Renal pelvis (tissue), 4 donors: Measurements from ENCODE around the gene WWC1. TPM values are rescaled to one million over a fixed set of nuclear protein-coding genes. Genes with fewer than 3 reads are reported as not detected.
"Not testable (repeated sequence)": the region's sequence is repeated elsewhere in the genome, so short reads cannot be mapped to it uniquely, and the experiment has no call there.

Experiments used
- DNase-seq: peaks from one replicate; pipeline ENCODE4 v3.0.0-alpha.2; 2013
- polyA plus RNA-seq, 3 donors: library from polyadenylated mRNA; unstranded; fragments of 120-200 nt; gene quantifications; one replicate each; pipeline ENCODE4 v1.2.1, GENCODE V29; 2013; ENCODE audit not compliant: insufficient read length in 3 of 3

The WWC1 gene
- polyA plus RNA-seq, 3 donors, result 75.6 to 99.8 (median 77.3) TPM

DNA sequence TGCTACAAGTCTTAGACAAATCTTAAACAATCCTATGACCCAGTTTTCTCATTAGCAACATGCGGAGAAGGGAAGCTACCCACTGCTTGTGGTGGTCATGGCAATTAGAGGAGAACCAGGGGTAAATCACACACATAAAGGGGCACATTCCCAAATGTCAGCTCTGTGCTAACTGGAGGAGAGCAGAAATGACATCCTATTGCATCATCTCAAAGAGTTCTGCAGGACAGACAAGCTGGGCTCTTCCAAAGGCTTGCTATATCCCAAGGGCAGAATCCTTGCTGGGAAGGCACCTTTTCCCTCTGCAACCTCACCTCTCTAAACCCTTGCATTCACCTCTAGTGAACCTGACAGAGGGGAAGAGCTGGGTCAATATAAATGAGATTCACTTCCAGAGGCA, 17.0 kb upstream of the WWC1 start:
- DNase-seq, result no peak

GRCh38 chr5:168275940-168276339, 15.5 kb upstream of the WWC1 start:
- no peak for DNase-seq

DNA sequence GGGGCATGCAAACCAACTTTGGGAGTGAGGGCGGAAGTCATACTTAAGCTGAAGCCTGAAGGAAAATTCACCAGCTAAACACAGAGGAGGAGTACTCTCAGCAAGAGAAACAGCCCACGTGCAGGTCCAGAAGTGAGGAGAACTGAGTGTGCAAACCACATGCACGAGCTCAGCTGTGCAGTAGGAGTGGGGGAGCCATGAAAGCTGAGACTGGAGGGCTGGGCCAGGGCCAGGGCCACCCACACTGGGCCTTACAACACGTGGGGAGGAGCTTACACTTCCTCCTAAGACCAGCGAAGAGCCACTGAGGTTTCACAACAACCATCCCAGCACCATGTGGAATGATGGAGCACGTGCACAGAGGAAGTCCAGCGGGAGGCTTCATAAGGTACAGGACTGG, 9.3 kb upstream of the WWC1 start:
- DNase-seq, result no peak

- no peak for DNase-seq
Measured at GRCh38 chr5:168284809-168285208, 6.6 kb upstream of the WWC1 start.

DNA sequence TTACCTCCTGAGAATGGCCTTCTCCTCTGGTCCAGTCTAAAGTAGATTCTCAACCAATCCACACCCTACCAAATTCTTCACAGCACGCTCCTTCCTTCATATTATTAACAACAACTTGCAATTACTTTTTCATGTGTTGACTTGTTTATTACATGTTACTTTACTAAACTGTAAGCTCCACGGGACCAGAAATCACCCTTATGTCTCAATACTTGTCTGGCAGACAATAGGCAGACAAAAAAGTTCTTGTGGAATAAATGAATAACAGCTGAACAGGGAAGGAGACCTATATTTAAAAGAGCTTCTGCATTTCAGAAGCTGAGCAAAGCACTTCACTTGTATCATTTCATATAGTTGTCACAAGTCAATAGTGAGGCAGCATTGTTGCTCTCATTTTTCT, 5.7 kb upstream of the WWC1 start:
- no peak for DNase-seq

DNA sequence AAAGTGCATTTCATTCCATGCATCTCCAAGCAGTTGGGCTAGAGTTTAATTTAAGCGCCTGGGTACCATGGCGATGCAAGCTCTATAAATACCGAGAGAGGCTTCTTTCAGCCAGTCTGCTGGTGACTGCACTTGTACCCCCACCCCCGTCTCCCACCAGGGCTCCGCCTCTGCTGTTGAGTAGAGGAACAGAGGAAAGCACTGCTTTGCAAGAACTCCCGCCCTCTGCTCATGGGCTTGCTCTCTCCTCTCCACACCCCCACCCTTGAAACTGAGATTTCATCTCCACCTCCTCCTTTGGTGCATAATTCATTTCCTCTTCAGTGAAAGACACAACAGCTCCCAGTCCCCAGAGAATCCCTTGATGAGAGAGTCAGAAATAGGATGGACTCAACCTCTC, 5.1 kb upstream of the WWC1 start:
- no peak for DNase-seq

DNA sequence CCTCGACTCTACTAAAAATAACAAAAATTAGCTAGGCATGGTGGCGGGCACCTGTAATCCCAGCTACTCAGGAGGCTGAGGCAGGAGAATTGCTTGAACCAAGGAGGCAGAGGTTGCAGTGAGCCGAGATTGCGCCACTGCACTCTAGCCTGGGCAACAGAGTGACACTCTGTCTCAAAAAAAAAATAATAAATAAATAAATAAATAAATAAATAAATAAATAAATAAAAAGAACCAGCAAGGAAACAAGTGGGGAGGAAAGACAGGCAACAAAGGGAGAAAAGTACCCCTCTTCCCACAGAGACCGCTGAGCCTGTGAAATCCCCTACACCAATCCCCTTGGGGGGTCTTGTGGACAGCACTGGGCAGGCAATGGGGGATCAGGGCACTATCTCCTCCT, 4.6 kb upstream of the WWC1 start:
- not testable (repeated sequence) for DNase-seq

DNA sequence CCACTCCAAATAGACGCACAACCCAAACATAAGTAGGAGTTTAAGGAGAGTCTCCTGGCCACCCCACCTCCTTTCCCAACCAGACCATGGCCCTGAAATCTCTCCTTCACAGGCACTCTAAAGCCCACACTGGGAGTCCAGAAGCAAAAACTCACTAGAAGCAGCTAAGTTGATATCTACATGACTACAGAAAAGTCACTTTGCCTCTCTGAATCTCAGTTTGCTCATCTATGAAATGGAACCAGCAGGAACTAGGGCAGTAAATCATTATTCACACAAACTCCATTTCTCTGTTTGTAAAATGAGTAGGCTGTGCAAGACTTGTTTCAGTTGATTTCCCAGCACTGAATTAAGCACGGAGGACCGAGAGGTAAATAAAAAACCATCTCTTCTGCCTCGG, 4.1 kb upstream of the WWC1 start:
- DNase-seq, result no peak

DNA sequence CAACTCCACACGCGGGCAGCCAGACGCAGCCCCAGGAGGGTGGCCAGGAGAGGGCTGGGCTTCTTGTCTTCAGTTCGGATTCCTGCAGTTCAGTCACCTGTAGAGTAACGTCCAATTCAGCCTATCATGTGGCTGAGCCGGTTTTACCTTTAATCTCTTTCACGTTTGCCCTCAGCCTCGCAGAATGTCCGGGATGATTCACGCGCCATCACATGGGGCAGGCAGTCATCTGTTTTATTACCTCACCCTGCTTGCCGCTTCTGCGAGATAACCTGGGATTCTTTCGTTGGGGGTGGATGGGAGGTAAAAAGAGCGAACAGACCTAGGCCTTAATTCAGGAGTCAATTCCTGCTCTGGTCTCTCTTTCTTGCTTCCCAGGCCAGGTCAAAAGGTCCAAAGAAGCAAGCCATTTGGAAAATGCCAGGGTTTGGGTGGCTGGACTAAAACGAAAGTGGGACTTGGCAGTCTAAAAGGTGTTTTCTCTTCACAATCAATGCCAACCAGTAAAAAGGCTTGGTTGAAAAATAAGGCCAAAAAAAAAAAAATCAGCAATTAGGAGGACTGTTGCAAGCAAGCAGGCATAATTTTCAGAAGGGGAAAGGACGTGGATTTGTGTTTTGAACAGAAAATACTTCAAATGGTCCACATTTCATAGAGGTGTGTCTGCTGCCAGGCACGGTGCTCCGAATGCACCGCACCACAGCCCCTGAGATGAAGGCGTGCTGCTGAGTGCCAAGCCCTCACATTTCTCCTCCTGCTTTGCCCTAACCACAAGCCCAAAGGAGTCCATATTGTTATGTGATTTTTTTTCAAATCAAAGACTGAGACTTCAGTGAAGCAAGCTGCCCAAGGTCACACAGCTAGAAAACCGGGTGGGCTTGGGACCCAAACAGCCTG, 2.8 kb upstream of the WWC1 start:
- no peak for DNase-seq

DNA sequence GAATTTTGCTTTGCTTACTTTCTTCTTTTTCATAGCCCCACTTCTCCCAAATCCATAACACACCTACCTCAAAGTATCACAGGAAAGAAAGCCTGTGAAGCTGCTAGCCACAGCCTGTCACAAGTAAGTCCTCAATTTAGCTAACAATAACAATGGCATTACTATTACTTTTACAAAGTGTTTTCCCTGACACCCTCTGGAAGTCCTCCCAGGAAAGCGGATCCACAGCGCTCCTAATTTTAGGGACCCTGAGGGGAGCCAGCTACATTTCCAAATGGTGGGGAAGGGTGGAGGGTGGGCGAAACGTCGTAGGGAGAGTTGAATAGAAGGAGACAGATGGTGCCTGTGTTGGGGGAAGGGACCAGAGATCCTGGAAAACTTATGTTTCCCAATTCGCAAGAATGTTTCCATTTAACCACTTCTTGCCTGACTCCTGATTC, 523 bp upstream of the WWC1 start:
- no peak for DNase-seq

DNA sequence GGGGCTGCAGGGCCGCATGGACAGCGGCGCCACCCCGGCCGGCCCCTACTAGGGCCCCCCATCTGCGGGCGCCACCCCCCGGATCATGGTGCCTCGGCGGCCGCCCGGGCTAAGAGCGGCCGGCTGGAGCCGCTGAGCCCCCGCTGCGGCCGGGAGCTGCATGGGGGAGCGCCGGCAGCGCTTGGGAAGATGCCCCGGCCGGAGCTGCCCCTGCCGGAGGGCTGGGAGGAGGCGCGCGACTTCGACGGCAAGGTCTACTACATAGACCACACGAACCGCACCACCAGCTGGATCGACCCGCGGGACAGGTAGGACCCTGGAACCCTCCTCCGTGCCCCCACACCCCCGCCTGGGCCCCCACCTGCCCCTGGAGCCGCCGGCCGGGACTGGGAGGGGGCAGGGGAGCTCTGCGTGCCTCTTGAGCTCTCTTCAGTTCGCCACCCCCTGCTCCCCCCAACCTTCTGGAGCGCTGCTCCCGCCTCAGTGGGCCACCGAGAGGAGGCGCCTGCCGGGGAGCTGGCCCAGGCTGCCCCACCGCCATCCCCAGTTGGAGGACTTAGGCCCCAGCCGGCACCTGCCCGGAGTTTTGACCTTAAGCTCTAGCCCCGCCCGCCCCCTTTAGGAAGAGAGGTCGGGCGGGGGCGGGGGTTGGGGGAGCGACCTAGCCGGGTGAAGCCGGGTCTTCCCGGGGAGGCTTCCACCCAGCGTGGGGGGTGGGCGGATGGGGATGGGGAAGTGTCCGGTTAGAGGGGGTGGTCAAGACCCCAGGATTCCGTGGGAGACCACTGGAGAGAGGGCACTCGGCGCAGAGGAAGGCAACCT, 730 bp downstream of the WWC1 start:
- DNase-seq, result no peak

DNA sequence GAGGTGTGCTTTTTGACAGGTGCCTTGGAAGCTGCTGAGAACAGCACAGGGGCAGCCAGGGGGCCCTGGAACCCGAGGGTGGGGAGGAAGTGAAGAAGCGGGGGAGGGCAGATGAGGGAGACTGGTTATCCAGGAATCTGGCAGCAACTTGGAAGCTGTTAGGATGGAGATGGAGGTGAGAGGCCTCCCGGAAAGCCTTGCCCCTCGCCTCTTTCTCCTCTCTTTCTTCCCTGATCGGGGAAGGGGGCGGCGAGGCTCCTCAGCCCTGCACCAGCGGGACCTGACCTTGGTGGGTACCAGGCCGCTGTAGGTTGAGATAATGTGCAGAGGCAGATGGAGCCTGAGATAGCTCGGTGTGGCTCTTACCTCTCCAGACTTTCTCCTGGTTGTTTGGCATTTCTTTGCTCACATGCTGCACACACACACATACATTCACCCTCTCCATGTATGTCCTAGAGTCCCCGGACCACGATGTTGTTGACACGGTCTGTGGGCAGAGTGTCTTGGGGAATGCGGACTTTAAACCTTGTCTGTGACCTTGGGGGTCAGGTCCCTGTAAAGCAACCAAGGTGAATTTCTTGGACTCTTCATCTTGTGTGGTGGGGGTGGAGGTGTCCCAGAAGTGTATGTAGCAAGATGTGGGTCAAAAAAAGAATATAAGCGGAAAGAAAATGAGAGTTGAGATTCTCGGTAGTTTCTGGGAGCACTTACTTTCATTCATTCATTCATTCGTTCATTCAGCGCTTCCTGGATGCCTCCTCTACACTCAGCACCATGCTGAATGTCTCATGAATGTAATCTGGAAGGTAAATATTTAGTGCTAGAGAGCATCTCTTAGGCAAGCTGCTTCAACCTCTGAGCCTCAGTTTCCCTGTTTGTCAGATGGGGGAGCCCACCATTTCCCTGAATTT, 1.6 kb downstream of the WWC1 start:
- DNase-seq, result no peak

DNA sequence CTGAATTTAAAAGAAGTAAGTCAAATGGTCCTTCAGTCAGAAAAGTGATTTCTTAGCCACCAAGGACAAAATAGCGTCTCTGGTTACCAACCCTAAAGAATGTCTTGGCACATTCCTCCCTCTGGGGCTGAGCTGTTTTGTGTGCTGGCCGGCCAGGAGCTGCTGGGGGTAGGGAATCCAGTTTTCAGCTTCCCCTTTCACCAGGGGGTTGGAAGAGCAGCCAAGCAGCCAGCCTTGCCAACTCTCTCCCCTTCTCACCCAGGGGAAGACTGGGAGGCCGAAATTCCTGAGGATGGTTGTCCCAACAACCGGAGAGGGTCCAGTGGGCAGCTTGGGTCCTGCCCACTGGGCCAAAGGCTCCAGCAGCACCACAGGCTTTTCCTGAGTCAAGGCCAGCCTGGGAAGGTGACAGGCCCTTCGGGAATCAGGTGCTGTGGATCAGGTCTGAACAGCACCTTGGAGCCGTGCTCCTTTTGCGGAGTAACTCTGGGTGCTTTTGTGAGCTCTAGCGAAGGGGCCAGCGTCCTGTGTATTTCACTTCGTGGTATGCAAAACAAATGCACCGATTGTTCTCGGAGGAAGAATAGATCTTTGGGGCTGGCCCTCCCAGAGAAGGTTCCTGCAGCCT, 4.2 kb downstream of the WWC1 start:
- DNase-seq, result peak; percentile 81

DNA sequence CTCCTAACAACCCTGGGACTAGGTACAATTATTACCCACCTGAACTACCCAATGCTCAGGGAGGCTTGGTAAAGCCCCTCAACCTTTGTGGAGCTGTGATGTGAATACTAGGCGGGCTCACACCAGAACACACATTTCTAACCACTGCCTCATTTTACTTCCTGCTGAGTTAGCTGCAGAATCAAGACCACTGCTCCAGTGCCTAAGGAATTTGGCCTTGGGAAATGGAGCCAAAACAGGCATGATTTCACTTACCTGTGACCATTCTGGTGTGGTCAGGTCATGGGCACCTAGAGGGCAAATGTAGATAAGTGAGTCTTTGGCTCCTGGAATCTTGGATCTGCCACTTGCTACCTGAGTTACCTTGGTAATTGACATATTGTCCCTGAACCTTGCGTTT, 5.2 kb downstream of the WWC1 start:
- DNase-seq, result no peak

GRCh38 chr5:168298949-168299348, 7.5 kb downstream of the WWC1 start:
- no peak for DNase-seq

DNA sequence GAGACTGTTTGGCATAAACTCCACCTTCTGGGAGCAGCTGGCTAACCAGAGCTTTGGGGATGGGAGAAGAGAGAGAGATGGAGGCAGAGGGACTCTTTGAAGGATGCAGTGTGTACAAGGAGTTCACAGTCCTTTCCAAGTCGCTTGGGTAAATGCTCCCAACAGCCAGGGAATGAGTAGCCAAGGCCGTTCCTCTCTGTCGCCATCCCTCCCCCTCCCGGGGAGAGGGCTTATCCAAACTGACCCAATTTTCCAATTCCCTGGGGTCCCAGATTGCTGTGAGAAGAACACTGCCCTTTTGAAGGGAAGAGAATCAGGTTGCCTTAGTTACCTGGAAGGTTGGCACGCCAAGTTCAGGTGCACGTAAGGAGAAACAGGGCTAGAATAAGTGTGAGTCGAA, 7.9 kb downstream of the WWC1 start:
- no peak for DNase-seq

- DNase-seq, result no peak
Measured at GRCh38 chr5:168300326-168301182, 9.1 kb downstream of the WWC1 start.

DNA sequence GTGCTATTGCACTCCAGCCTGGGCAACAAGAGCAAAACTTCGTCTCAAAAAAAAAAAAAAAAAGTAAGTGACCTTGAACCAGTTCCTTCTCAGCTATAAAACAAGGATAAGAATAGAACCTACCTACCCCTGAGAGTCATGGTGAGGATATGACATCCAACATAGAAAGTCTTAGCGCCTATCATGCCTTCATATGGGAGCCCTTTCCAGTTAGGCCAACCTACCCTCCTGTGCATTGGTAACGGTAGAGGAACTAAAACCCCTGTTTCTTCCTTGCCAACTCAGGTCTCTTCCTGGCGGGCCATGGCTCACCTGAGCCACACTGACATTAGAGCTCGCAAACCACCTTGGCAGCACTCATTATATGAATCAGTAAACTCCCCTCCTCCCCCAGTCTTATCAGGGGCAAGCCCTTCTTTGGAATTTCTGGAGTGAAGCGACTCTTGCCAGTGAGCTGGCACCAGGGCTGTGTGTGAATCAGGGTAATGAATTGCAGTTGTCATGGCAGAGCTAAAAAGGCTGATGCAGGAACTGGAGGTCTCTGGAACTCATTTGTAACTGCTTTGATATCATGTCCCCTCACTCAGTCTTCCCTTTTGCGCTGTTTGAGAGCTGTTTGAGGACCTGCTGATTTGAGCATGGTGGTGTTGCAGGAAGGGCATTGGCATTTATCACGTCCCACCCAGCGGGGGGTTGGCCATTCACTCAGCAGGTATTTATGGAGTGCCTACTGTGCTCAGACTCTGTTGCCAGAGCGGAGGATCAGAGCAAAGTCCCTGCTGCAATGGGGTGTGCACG, 10.3 kb downstream of the WWC1 start:
- DNase-seq, result no peak

DNA sequence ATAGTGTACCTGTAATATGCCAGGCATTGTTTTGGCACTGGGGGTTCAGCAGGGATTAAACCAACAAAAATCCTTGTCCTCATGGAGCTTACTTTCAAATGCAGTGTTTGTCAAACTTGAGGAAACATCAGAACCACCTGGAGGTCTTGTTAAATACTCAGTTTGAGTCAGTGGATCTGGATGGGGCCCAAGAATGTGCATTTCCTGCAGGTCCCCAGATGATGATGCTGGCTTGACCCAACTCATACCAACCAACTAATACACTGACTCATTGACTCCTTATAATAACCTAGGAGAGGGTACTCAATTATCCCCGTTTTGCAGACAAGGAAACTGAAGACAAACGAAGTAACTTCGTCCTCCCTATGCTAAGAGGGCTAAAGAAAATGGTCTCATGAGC, 11.3 kb downstream of the WWC1 start:
- DNase-seq, result no peak
